GM19043 (cell line): ENCODE results near the gene RBL1.
"Not testable (repeated sequence)": the region's sequence is repeated elsewhere in the genome, so short reads cannot be mapped to it uniquely, and the experiment has no call there.

Experiments
- ATAC-seq: cut with Tn5 transposase; IDR thresholded peaks from one replicate; pipeline ENCODE4 v1.9.1; 2021; ENCODE audit warnings: low read depth; ENCODE audit not compliant: unreplicated experiment

RBL1 gene, protein sequence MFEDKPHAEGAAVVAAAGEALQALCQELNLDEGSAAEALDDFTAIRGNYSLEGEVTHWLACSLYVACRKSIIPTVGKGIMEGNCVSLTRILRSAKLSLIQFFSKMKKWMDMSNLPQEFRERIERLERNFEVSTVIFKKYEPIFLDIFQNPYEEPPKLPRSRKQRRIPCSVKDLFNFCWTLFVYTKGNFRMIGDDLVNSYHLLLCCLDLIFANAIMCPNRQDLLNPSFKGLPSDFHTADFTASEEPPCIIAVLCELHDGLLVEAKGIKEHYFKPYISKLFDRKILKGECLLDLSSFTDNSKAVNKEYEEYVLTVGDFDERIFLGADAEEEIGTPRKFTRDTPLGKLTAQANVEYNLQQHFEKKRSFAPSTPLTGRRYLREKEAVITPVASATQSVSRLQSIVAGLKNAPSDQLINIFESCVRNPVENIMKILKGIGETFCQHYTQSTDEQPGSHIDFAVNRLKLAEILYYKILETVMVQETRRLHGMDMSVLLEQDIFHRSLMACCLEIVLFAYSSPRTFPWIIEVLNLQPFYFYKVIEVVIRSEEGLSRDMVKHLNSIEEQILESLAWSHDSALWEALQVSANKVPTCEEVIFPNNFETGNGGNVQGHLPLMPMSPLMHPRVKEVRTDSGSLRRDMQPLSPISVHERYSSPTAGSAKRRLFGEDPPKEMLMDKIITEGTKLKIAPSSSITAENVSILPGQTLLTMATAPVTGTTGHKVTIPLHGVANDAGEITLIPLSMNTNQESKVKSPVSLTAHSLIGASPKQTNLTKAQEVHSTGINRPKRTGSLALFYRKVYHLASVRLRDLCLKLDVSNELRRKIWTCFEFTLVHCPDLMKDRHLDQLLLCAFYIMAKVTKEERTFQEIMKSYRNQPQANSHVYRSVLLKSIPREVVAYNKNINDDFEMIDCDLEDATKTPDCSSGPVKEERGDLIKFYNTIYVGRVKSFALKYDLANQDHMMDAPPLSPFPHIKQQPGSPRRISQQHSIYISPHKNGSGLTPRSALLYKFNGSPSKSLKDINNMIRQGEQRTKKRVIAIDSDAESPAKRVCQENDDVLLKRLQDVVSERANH

DNA sequence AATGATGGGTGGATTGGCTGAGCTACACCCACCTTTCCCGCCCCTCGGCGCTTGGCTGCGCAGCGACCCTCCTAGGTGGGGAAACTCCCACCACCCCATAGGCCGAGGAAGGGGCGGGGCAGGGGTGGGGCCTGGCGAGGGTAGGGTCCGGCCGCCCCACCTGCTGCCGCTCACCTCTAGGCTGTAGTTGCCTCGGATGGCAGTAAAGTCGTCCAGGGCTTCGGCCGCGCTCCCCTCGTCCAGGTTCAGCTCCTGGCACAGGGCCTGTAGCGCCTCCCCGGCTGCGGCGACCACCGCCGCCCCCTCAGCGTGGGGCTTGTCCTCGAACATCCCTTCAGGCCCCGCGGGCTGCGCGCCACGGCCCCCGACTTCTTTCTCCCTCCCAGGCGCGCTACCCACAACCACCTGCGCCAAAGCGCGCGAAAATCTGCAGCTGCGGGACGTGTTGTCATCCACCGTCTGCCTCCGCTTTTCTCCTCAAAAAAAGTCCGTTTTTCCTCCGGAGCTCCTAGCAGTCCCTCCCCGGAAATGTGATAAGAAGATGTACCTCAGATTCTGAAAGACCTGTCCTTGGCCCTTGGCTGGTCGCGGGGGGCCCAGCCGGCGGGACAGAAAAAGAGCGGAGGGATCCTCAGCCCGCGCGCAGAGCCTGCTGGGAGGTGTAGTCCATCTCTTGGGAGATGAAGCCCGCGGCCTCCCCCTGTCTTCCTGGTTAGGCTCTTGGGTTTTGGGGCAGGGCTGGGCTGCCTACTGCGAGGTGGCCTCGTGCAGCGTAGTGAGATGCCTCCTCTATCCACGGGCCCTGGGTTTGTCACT, at the start of gene RBL1:
Gene RBL1 (minus strand): TSS at position 399 of the 816 bp plus-strand sequence. CDS start 69 bp downstream, at position 330.
- peak; percentile 52 for ATAC-seq

DNA sequence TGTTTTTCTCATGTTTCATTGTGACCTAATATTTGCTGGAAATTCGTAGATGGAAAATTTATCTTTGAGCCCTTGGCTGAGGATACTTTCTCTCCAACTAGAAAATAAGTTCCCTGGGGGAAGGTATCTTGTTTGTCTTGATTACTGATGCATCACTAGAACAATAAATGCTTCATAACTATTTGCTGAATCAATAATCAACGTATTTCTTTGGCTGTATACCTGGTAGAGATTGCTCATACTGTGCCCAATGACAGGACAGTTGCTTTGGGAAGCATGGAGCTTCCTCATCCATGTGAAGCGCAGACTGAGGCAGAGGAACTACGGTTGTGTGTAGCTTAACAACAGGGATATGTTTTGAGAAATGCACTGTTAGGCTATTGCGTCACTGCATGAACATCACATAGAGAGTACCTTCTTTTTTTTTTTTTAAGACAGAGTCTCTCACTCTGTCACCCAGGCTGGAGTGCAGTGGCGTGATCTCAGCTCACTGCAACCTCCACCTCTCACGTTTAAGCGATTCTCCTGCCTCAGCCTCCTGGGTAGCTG, 49.1 kb upstream of the RBL1 start:
- ATAC-seq = no peak

DNA sequence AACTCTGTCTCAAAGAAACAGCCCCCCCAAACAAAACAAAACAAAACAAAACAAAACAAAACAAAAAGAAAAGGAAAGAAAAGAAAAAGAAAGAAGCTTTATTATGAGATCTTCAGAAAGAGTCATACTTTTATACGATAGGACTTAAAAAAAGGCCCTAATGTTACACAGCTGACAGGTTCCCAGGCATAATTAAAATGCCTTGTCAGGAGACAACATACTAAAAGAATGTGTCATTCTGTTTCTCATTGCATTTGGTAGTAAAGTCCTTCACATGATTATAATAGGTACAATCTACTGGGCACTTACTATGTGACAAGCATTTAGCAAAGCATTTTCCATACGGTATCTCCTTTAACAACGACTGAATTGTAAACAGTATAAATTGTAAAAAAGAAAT, 46.9 kb upstream of the RBL1 start:
- ATAC-seq = no peak

DNA sequence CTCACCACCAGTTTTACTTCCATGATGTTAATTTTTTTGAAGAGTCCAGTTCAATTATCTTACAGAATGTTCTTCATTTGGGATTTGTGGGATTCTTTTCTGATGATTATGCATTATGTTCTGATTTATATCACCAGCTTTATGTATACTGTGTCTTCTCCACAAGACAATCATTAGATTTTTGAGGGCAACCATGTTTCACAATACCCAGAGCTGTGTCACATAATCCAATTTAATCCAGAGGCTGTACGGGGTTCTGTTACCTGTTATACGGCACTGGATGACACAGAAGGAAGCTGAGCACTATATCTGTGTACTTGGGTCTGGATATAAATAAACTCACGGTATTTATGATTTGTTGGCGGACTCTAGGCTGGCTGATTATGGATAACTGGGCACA, 41.8 kb upstream of the RBL1 start:
- ATAC-seq = no peak

DNA sequence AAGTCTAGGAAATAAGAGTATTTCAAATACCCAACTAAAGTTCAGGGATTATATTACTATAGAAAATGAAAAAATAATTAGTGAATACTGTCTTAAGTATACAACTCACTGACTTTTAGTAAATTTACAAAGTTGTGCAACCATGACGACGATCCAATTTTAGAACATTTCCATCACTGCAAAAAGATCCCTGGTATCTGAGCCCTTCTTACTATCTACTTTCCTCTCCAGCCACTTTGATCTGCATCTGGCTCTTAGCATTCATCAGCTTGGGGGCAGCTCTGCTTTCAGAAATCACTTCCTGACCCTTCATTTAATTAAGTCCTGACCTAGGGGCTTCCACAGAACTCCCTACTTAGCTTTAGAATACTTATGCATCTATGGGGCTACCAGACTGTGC, 38.2 kb upstream of the RBL1 start:
- ATAC-seq = no peak

DNA sequence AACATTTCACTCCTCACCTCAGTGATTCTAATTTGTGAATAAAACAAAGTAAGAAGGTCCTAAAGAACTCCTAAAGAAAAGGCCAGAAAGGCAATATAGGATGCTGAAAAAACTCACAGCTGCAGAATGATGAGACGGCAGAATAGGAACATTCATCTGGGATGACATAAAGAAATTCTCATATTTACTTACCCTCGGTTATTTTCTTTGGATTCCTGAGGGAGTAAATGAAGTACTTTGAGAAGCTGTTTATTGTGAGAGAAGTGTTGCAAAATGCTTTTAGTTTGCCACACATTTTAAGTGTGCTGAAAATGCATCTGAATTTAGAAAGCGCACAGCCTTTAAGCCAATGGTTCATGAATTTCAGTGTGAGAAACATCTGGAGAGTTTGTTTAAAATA, 35.7 kb upstream of the RBL1 start:
- ATAC-seq = no peak

DNA sequence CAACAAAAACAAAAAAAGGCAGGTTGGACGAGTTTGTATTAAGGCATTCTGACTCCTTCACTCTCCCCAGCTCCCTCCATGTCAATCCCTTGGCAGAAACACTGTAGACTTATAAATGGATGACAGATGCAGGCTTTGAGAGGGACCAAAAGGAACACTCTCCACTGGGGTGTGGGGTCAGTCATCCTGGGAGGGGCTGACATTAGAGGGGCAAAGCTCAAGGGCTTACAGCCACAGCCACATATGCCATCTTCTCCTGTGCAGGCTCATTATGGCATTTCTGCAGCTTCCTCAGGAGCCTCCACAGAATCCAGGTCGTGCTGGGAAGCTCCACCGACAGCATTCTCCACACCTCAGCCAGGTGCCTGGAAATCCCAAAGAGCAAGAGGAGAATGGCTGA, 33.0 kb upstream of the RBL1 start:
- no peak for ATAC-seq

DNA sequence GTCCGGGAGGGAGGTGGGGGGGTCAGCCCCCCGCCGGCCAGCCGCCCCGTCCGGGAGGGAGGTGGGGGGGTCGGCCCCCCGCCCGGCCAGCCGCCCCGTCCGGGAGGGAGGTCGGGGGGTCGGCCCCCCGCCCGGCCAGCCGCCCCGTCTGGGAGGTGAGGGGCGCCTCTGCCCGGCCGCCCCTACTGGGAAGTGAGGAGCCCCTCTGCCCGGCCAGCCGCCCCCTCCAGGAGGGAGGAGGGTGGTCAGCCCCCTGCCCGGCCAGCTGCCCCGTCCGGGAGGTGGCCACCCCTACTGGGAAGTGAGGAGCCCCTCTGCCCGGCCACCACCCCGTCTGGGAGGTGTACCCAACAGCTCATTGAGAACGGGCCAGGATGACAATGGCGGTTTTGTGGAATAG, 30.5 kb upstream of the RBL1 start:
- ATAC-seq = not testable (repeated sequence)

DNA sequence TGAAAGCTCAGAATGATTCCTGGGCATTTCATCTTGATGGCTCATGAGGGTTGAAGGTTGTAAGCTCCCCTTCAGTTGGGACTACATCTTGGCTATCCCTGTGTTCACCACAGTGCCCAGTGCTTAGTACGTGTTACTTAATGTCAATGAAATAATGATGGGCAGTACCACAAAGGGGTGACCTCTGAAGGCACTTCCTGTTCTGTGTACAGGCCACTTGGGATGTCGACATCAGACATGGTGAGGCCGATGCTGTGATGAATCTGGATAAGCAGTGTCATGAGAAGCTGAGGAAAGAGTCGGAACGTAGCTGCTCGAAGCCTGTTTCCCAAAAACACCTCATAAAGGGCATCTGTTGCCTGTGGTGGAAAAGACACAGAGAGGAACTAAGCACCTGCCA, 27.6 kb upstream of the RBL1 start:
- no peak for ATAC-seq

DNA sequence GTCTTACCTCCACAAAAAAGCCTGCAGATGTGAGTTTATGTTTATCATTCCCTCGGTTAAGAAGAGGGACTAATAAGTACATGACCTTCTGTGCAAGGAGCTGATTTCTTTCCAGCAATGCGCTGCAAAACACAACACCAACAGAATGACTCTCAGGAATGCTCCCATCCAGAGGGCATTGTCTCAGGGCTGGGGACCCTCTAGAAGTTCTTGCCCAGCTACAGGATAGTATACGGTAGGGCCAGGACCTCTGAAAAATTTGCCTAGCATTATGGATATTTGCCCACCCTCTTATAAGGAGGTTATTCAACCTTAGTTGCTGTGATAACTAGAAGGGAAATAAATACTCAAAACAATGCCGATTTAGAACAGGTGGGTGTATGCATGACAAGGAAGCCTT, 24.7 kb upstream of the RBL1 start:
- ATAC-seq = no peak

DNA sequence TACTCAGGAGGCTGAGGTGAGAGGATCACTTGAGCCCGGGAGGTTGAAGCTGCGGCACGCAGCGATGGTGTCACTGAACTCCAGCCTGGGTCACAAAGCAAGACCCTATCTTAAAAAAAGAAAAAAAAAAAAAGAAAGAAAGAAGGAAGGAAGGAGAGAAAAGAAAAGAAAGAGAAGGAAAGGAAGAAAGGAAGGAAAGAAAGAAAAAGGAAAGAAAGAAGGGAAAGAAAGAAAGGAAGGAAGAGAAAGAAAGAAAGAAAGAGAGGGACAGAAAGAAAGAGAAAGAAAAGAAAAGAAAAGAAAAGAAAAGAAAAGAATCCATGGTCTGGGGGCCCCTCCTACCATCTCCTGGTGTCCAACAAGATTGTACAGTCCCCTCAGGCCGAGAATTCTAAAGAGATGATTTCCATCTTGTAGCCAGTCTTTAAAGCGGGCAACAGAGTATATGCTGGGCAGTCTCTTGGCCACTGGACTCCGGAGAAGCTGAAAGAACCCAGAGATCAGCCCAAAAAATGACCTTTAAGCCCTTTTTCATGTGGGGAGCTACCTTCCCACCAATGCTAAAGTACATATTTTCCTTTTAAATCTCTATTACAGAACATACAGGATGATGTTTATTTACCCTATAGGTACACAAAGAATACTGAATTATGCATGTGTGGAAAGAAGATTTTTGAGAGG, 23.7 kb upstream of the RBL1 start:
- no peak for ATAC-seq

DNA sequence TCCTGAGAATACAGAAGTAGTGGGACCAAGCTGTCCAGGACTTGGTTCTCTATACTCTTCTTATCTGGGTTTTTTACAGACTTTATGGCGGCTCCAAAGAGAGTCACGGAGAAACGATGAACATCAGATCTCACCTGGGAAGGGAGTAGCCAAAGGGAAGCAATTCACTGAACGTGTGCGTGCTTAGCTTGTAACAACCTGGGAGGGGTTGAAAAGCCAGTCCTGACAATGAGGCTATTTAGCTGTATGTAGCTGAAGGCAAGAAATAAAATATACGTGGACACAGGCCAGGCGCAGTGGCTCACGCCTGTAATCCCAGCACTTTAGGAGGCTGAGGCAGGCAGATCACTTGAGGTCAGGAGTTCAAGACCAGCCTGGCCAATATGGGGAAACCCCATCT, 18.2 kb upstream of the RBL1 start:
- no peak for ATAC-seq

DNA sequence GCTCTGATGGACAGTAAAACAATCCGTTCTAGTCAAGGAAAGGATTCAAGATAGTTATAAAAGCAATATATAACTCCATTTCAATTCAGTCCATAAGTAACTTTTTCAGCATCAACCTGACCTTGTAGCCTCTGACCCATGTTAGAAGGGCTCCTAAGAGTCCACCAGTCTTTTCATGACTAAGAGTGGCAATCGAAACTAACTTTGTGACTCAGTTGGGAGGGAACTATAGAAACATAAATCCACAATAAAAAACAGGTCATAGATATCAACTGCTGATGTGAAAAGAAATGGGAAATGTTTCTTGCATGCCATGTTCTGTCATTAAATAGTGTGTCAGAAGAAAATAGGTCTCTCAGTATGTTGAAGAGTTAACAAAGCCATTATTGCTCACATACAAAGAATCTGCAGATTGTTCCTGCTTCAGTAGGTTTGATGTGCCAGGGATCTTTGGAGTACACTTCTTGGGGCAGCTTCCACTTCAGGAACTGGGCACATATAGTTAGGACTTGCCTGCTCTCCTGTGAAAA, 16.2 kb upstream of the RBL1 start:
- ATAC-seq = no peak

DNA sequence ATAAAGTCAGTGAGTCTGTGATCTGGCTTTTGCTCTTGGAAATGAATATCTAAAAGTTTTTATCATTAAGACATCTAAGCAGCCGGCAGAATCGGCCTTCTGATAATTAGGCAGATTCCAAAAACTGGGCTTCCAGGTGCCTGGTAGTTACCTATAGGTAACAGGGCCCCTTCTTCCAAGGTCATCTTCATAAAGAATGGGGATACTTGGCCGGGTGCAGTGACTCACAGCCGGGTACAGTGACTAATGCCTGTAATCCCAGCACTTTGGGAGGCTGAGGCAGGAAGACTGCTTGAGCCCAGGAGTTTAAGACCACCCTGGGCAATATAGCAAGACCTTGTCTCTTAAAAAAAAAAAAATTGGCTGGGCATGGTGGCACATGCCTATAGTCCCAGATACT, 12.9 kb upstream of the RBL1 start:
- ATAC-seq = no peak

DNA sequence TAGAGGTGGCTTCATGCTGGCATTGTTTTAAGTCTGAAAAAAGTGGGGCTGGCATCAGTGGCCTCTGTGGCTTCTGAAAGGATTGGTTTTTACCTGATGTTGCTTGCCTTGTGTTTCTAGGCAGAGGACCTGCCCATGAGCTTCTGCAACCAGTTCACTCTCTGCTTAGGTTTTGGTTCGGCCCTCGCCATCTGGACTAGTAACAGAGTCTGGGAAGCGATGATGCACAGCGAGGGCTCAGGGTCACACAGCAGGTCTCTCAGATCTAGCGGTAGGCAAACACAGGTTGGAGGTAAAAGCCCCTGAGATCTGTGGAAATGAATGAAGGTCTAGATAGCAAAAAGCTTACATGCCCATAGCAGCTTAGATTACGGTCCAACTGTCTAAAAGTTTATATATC, 6.8 kb upstream of the RBL1 start:
- ATAC-seq = no peak

DNA sequence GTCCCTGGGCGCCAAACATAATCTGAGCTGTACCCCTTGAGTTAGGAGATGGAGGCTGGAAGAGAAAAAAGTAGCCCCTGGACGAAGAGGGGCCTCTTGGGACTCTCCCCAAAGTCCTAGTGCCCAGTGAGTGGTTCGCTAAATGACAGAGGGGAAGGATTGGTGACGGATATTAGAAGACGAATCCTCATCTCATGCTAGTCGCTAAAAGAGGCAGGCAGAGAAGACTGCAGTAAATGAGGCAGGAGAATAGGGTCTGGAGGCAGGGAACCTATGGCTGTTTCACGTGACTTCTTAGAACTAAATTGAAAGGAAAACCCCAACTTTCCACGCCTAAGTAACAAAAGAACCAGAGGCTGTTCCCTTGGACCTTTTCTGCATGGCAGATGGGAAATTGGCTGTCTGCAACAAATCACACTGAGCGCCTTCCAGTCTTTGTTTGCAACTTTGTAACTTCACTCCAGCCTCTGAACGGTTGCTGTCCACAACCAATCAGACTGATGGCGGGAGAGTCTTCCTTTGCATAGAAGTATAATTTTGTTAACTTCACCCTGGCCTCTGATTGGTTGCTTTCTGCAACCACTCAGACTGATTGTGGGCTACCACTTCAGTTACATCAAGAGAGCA, 731 bp upstream of the RBL1 start:
- no peak for ATAC-seq

DNA sequence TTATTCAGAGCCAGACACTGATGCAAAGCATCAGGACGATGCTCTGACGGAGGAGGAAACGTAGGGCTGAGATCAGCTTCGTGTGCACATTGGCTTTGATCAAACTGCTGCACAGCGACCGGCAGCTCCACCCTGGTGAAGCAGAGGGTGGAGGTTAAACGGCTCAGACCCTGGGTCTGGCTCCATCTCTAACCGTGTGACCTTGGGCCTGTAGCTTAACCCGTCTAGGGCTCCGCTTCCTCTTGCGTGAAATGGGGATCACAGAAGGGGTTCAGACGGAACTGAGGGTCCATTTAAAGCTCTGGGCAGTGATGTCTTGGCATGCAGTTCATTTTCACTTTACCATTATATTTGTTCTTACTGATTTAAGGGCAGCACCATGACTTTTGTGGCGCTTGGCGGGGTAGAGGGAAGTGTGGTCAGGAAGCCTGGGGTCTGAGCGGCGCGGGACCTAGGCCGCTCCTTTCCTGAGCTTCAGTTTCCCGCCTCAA, 644 bp downstream of the RBL1 start:
- ATAC-seq = peak; percentile 28

DNA sequence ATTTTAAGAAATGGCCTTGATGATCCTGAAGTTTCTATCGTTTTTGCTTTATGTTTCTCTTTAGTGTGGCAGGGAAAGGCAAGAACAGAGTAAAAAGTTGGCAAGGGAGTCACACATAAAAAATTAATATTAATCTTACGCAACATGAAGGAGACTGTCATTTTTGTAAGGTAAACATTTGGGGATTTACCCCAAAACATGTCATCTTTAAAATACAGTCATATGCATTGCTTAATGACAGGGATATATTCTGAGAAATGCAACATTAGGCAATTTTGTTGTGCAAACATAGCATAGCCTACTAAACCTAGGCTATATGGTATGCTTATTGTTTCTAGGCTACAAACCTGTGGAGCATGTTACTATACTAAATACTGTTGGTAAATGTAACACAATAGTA, 5.4 kb downstream of the RBL1 start:
- ATAC-seq = no peak
